ENCODE measurements around the gene PLD5.
"Not testable (repeated sequence)": the region's sequence is repeated elsewhere in the genome, so short reads cannot be mapped to it uniquely, and the experiment has no call there.

- TF ChIP-seq CTCF (conservative IDR thresholded peaks at IDR 0.05; ENCODE audit: low read depth, low read length); EZH2 (IDR thresholded peaks at IDR 0.05; ENCODE audit: low read length, unreplicated experiment); EZH2phosphoT487 (IDR thresholded peaks at IDR 0.05; ENCODE audit: borderline replicate concordance, low read length): not testable (repeated sequence)
Observed at GRCh38 chr1:242293781-242294180, 230.7 kb downstream of the PLD5 start.

All from PC-3 (cell line).